H9 (cell line): ENCODE results near the gene PCDHA1. TPM values are rescaled to one million over a fixed set of nuclear protein-coding genes. Genes with fewer than 3 reads are reported as not detected.

ENCODE experiments used
- DNase-seq: peaks from one replicate; pipeline ENCODE4 v3.0.0-alpha.2; 2017
- H2AFZ ChIP-seq: one replicate; pipeline ENCODE4 v1.6.1; 2013; ENCODE audit warnings: mild to moderate bottlenecking, low read length, control low read depth, moderate library complexity
- H2AK5ac ChIP-seq: 2 replicates; pipeline ENCODE4 v1.6.1; 2013; ENCODE audit warnings: low read length, control low read depth, mixed read lengths; ENCODE audit not compliant: insufficient read length
- H2BK120ac ChIP-seq: one replicate; pipeline ENCODE4 v1.6.1; 2013; ENCODE audit warnings: low read depth, mild to moderate bottlenecking, low read length, control low read depth, inconsistent platforms; ENCODE audit not compliant: poor library complexity, severe bottlenecking
- H2BK12ac ChIP-seq: 2 replicates; pipeline ENCODE4 v1.6.1; 2013; ENCODE audit warnings: low read length, control low read depth, mixed read lengths, low read depth; ENCODE audit not compliant: insufficient read length
- H2BK15ac ChIP-seq: 2 replicates; pipeline ENCODE4 v1.6.1; 2013; ENCODE audit warnings: low read depth, low read length, control low read depth
- H2BK20ac ChIP-seq: one replicate; pipeline ENCODE4 v1.6.1; 2013; ENCODE audit warnings: low read depth, mild to moderate bottlenecking, low read length, control low read depth, inconsistent platforms; ENCODE audit not compliant: poor library complexity, severe bottlenecking
- H2BK5ac ChIP-seq: 2 replicates; pipeline ENCODE4 v1.6.1; 2013; ENCODE audit warnings: low read length, control low read depth, mixed read lengths; ENCODE audit not compliant: insufficient read length
- H3K14ac ChIP-seq: 2 replicates; pipeline ENCODE4 v1.6.1; 2013; ENCODE audit warnings: low read length, control low read depth; ENCODE audit not compliant: insufficient read depth
- H3K18ac ChIP-seq: 2 replicates; pipeline ENCODE4 v1.6.1; 2013; ENCODE audit warnings: low read depth, mild to moderate bottlenecking, mixed read lengths, low read length, control low read depth; ENCODE audit not compliant: insufficient read length
- H3K23ac ChIP-seq: 2 replicates; pipeline ENCODE4 v1.6.1; 2013; ENCODE audit warnings: low read length, control low read depth, mixed read lengths, low read depth; ENCODE audit not compliant: insufficient read length
- H3K23me2 ChIP-seq: 2 replicates; pipeline ENCODE4 v1.6.1; 2013; ENCODE audit warnings: low read depth, mild to moderate bottlenecking, mixed read lengths, low read length, control low read depth; ENCODE audit not compliant: insufficient read length, poor library complexity, severe bottlenecking
- H3K27ac ChIP-seq: 2 replicates; pipeline ENCODE4 v1.5.1; 2013; ENCODE audit warnings: low read length, control low read depth, mixed read lengths, low read depth; ENCODE audit not compliant: insufficient read length
- H3K27me3 ChIP-seq: 2 replicates; pipeline ENCODE4 v1.6.1; 2013; ENCODE audit warnings: low read length, control low read depth, inconsistent platforms; ENCODE audit not compliant: insufficient read depth
- H3K4ac ChIP-seq: 2 replicates; pipeline ENCODE4 v1.6.1; 2013; ENCODE audit warnings: low read depth, mild to moderate bottlenecking, control low read depth, inconsistent platforms, low read length, moderate library complexity
- H3K4me1 ChIP-seq: 2 replicates; pipeline ENCODE4 v1.6.1; 2013; ENCODE audit warnings: low read length, control low read depth, inconsistent platforms; ENCODE audit not compliant: insufficient read depth
- H3K4me2 ChIP-seq: 2 replicates; pipeline ENCODE4 v1.6.1; 2013; ENCODE audit warnings: low read length, control low read depth, mixed read lengths; ENCODE audit not compliant: insufficient read length, insufficient read depth
- H3K56ac ChIP-seq: 2 replicates; pipeline ENCODE4 v1.6.1; 2013; ENCODE audit warnings: low read depth, mild to moderate bottlenecking, mixed read lengths, low read length, control low read depth; ENCODE audit not compliant: insufficient read length
- H3K79me1 ChIP-seq: 2 replicates; pipeline ENCODE4 v1.6.1; 2013; ENCODE audit warnings: low read depth, mild to moderate bottlenecking, moderate library complexity, low read length, control low read depth, inconsistent platforms; ENCODE audit not compliant: insufficient read depth, poor library complexity, severe bottlenecking
- H3K79me2 ChIP-seq: 2 replicates; pipeline ENCODE4 v1.6.1; 2013; ENCODE audit warnings: low read length, control low read depth, inconsistent platforms; ENCODE audit not compliant: insufficient read depth
- H3K9ac ChIP-seq: 2 replicates; pipeline ENCODE4 v1.6.1; 2013; ENCODE audit warnings: low read length, control low read depth, mixed read lengths; ENCODE audit not compliant: insufficient read length; ENCODE audit errors: extremely low read depth
- H3K9me3 ChIP-seq: one replicate; pipeline ENCODE4 v1.6.1; 2013; ENCODE audit warnings: low read depth, low read length, inconsistent platforms; ENCODE audit not compliant: control insufficient read depth
- H3T11ph ChIP-seq: one replicate; pipeline ENCODE4 v1.6.1; 2013; ENCODE audit warnings: mild to moderate bottlenecking, low read length, control low read depth, inconsistent platforms
- H4K20me1 ChIP-seq: one replicate; pipeline ENCODE4 v1.6.1; 2013; ENCODE audit not compliant: control insufficient read depth, insufficient read length, insufficient read depth
- H4K5ac ChIP-seq: 2 replicates; pipeline ENCODE4 v1.6.1; 2013; ENCODE audit warnings: low read depth, mild to moderate bottlenecking, mixed read lengths, low read length, control low read depth; ENCODE audit not compliant: insufficient read length
- H4K8ac ChIP-seq: replicated peaks from 2 replicates; pipeline ENCODE4 v1.6.1; 2013; ENCODE audit warnings: low read length, control low read depth, mixed read lengths, low read depth; ENCODE audit not compliant: insufficient read length
- H4K91ac ChIP-seq: 2 replicates; pipeline ENCODE4 v1.6.1; 2013; ENCODE audit warnings: low read depth, mild to moderate bottlenecking, moderate library complexity, mixed read lengths, low read length, control low read depth; ENCODE audit not compliant: insufficient read length
- H3K27ac Mint-ChIP-seq, 3 experiments: 2 replicates in 2 of 3; 3 replicates in 1 of 3; pipeline ENCODE4 v1.8.0; 2020 to 2021; ENCODE audit warnings: mixed read lengths in 3 of 3, mild to moderate bottlenecking in 1 of 3, moderate library complexity in 1 of 3
- H3K27me3 Mint-ChIP-seq: 2 replicates; pipeline ENCODE4 v1.8.0; 2021; ENCODE audit warnings: low read depth, mild to moderate bottlenecking, moderate library complexity, mixed read lengths
- H3K36me3 Mint-ChIP-seq, 3 experiments: 2 replicates in 2 of 3; 3 replicates in 1 of 3; pipeline ENCODE4 v1.8.0; 2020 to 2021; ENCODE audit warnings: low read depth in 3 of 3, mixed read lengths in 3 of 3; ENCODE audit not compliant: insufficient read depth in 1 of 3
- H3K4me1 Mint-ChIP-seq, 2 experiments: 2 replicates each; pipeline ENCODE4 v1.8.0; 2020; ENCODE audit warnings: mixed read lengths in 2 of 2
- H3K4me3 Mint-ChIP-seq, 2 experiments: 2 replicates in 1 of 2; 3 replicates in 1 of 2; pipeline ENCODE4 v1.8.0; 2020 to 2021; ENCODE audit warnings: mild to moderate bottlenecking in 2 of 2, mixed read lengths in 2 of 2, moderate library complexity in 1 of 2
- H3K9me3 Mint-ChIP-seq, 2 experiments: 2 replicates in 1 of 2; 3 replicates in 1 of 2; pipeline ENCODE4 v1.8.0; 2020; ENCODE audit warnings: mild to moderate bottlenecking in 2 of 2, mixed read lengths in 2 of 2, moderate library complexity in 1 of 2
- WGBS: extraction: QIAGEN DNeasy Blood & Tissue Kit; methylation state at CpG from one replicate; pipeline ENCODE4 v1.1.7; 2013; ENCODE audit warnings: missing lambda C conversion rate, low lambda C conversion rate, mixed read lengths; ENCODE audit not compliant: insufficient read length; ENCODE audit errors: extremely low coverage; 5-methylcytosine and 5-hydroxymethylcytosine counted together
- total RNA-seq: library from RNA; stranded (reverse); gene quantifications from 2 replicates; pipeline ENCODE4 v1.2.1, GENCODE V29; 2021
- TF ChIP-seq, protein P1 (sequence below): fragments of 200-600 bp; sonication (generic); conservative IDR thresholded peaks from 3 replicates; pipeline ENCODE4 v1.8.0; 2021; ENCODE audit warnings: antibody characterized with exemption, mild to moderate bottlenecking

Gene PCDHA1
- total RNA-seq, 1 experiment from 2014 or later, result 0.61 TPM

DNA sequence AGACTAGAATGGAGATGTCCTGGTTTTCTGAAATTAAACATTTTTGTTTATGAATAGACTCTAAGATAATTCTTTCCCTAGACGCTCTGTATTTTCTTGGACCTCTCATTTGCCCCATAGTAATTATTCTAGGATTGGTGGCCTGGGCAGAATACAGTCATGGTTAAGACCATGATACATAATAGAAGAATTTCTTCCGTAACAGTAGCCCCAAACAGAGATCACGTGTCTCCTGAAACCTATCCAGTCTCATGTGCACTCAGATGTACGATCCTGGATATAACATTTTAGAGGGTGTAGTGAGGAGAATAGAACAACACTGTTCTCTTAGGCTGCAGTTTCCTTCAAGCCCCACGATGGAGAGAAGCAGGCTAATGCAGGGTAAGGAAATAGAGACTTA is 202.7 kb downstream of the PCDHA1 start:
- Histone ChIP-seq H3K4me1 (peaks cover 22% of the 10 kb centered on the region), H3T11ph (no peak overlapping the region), H2BK5ac (no peak overlapping the region), H4K5ac (no peak overlapping the region), H2BK120ac (no peak overlapping the region), H3K79me1 (no peaks in the 10 kb centered on the region), H2BK20ac (no peak overlapping the region), H3K23ac (no peak overlapping the region), H2BK12ac (no peak overlapping the region), H3K56ac (no peak overlapping the region), H2AFZ (no peak overlapping the region), H2BK15ac (no peak overlapping the region), H3K23me2 (no peaks in the 10 kb centered on the region), H4K8ac (no peak overlapping the region), H3K27ac (no peak overlapping the region), H3K14ac (no peak overlapping the region), H3K9ac (no peak overlapping the region), H3K27me3 (no peaks in the 10 kb centered on the region), H3K4ac (no peak overlapping the region), H3K9me3 (no peaks in the 10 kb centered on the region), H2AK5ac (no peak overlapping the region), H3K79me2 (no peaks in the 10 kb centered on the region), H4K91ac (no peak overlapping the region), H4K20me1 (no peaks in the 10 kb centered on the region), H3K4me2 (no peak overlapping the region), H3K18ac (no peak overlapping the region)
- H3K27me3 Mint-ChIP-seq, result no peaks in the 10 kb centered on the region
- WGBS, result no CpG with 5 or more reads among the region's 5 CpGs
- DNase-seq, result no peak
- peaks cover 0 to 2% (median 0%) of the 10 kb centered on the region in 3 experiments; a peak in 1 of 7 replicates for H3K36me3 Mint-ChIP-seq
- H3K27ac Mint-ChIP-seq, result peak overlapping the region in 1 of 3 experiments; percentile 15; a peak in 1 of 7 replicates
- TF ChIP-seq, protein P1, sequence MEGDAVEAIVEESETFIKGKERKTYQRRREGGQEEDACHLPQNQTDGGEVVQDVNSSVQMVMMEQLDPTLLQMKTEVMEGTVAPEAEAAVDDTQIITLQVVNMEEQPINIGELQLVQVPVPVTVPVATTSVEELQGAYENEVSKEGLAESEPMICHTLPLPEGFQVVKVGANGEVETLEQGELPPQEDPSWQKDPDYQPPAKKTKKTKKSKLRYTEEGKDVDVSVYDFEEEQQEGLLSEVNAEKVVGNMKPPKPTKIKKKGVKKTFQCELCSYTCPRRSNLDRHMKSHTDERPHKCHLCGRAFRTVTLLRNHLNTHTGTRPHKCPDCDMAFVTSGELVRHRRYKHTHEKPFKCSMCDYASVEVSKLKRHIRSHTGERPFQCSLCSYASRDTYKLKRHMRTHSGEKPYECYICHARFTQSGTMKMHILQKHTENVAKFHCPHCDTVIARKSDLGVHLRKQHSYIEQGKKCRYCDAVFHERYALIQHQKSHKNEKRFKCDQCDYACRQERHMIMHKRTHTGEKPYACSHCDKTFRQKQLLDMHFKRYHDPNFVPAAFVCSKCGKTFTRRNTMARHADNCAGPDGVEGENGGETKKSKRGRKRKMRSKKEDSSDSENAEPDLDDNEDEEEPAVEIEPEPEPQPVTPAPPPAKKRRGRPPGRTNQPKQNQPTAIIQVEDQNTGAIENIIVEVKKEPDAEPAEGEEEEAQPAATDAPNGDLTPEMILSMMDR, result no peak
- H3K9me3 Mint-ChIP-seq, result no peaks in the 10 kb centered on the region
- no peak overlapping the region for H3K4me3 Mint-ChIP-seq
- peaks cover 52 to 60% of the 10 kb centered on the region in 2 experiments for H3K4me1 Mint-ChIP-seq
